ENCODE measurements around the gene GPER1.
"Not testable (repeated sequence)": the region's sequence is repeated elsewhere in the genome, so short reads cannot be mapped to it uniquely, and the experiment has no call there.

Gene GPER1

GRCh38 chr7:1143031-1143430 is 55.1 kb downstream of the GPER1 start:
- not testable (repeated sequence) for DNase-seq (ENCODE audit: low read depth in 2 of 2)

Data from stimulated activated CD4-positive, alpha-beta T cell treated with anti-CD3 and anti-CD28 coated beads, Interleukin-1b, Interleukin-23, amount 100 ng/mL, for 1 hour (primary cell).